ENCODE results near the gene KIF4B. TPM values are rescaled to one million over a fixed set of nuclear protein-coding genes. Genes with fewer than 3 reads are reported as not detected.

The KIF4B gene
- total RNA-seq, 1 experiment from 2014 or later, result 0.07 TPM

GRCh38 chr5:155008669-155009068, 4.9 kb upstream of the KIF4B start:
- H3K79me2 ChIP-seq (ENCODE audit: insufficient read depth, low read length), result no peaks in the 10 kb centered on the region
- H3K4ac ChIP-seq (ENCODE audit: low read depth, low read length), result no peak overlapping the region
- Mint-ChIP-seq H3K27ac (no peak overlapping the region), H3K36me3 (ENCODE audit: insufficient read depth in 1 of 3, low read depth in 3 of 3) (no peaks in the 10 kb centered on the region), H3K4me3 (no peak overlapping the region), H3K4me1 (peaks cover 3 to 10% of the 10 kb centered on the region in 2 experiments), H3K9me3 (peaks cover 2% of the 10 kb centered on the region in 2 experiments; a peak in 2 of 5 replicates), H3K27me3 (ENCODE audit: low read depth) (peaks cover 2% of the 10 kb centered on the region; the same call in 1 of the 2 replicates)
- no peaks in the 10 kb centered on the region for H3K27me3 ChIP-seq (ENCODE audit: insufficient read depth, low read length)
- H3K18ac ChIP-seq (ENCODE audit: insufficient read length, low read depth, low read length), result no peak overlapping the region
- no peak overlapping the region for H2BK5ac ChIP-seq (ENCODE audit: insufficient read length, low read length)
- H3K4me2 ChIP-seq (ENCODE audit: insufficient read depth, insufficient read length, low read length), result no peak overlapping the region
- no peak overlapping the region for H2BK20ac ChIP-seq (ENCODE audit: low read depth, low read length, poor library complexity, severe bottlenecking)
- H2BK120ac ChIP-seq (ENCODE audit: low read depth, low read length, poor library complexity, severe bottlenecking), result no peak overlapping the region
- no peak overlapping the region for H2AFZ ChIP-seq (ENCODE audit: low read length)
- no peaks in the 10 kb centered on the region for H3K4me1 ChIP-seq (ENCODE audit: insufficient read depth, low read length)
- no peaks in the 10 kb centered on the region for H3K9me3 ChIP-seq (ENCODE audit: control insufficient read depth, low read depth, low read length)
- H3K23ac ChIP-seq (ENCODE audit: insufficient read length, low read depth, low read length), result no peak overlapping the region
- H3K9ac ChIP-seq (ENCODE audit: extremely low read depth, insufficient read length, low read length), result no peak overlapping the region
- no peak overlapping the region for H2AK5ac ChIP-seq (ENCODE audit: insufficient read length, low read length)
- WGBS (ENCODE audit: extremely low coverage, insufficient read length, low lambda C conversion rate), result no CpG with 5 or more reads among the region's 3 CpGs
- H2BK12ac ChIP-seq (ENCODE audit: insufficient read length, low read depth, low read length), result no peak overlapping the region
- DNase-seq, result no peak
- H4K20me1 ChIP-seq (ENCODE audit: control insufficient read depth, insufficient read depth, insufficient read length), result no peaks in the 10 kb centered on the region
- no peaks in the 10 kb centered on the region for H3K23me2 ChIP-seq (ENCODE audit: insufficient read length, low read depth, low read length, poor library complexity, severe bottlenecking)
- no peak for TF ChIP-seq CTCF (conservative IDR thresholded peaks at IDR 0.05)
- no peaks in the 10 kb centered on the region for H3K79me1 ChIP-seq (ENCODE audit: insufficient read depth, low read depth, low read length, poor library complexity, severe bottlenecking)
- H4K8ac ChIP-seq (replicated peaks; ENCODE audit: insufficient read length, low read depth, low read length), result no peak overlapping the region
- no peak overlapping the region for H3K14ac ChIP-seq (ENCODE audit: insufficient read depth, low read length)
- H3K56ac ChIP-seq (ENCODE audit: insufficient read length, low read depth, low read length), result no peak overlapping the region
- no peak overlapping the region for H3T11ph ChIP-seq (ENCODE audit: low read length)
- H3K27ac ChIP-seq (ENCODE audit: insufficient read length, low read depth, low read length), result no peak overlapping the region
- no peak overlapping the region for H2BK15ac ChIP-seq (ENCODE audit: low read depth, low read length)
- no peak overlapping the region for H4K5ac ChIP-seq (ENCODE audit: insufficient read length, low read depth, low read length)
- no peak overlapping the region for H4K91ac ChIP-seq (ENCODE audit: insufficient read length, low read depth, low read length)

Measured in H9 (cell line).